Measurements from ENCODE around the gene DNMT3L. TPM values are rescaled to one million over a fixed set of nuclear protein-coding genes. Genes with fewer than 3 reads are reported as not detected.
A peak's percentile ranks its signal among the peaks of the same experiment; 100 is the strongest.

Gene DNMT3L
- total and polyA plus RNA-seq, 2 experiments from 2014 or later: 0.27 TPM; not detected in 1

DNA sequence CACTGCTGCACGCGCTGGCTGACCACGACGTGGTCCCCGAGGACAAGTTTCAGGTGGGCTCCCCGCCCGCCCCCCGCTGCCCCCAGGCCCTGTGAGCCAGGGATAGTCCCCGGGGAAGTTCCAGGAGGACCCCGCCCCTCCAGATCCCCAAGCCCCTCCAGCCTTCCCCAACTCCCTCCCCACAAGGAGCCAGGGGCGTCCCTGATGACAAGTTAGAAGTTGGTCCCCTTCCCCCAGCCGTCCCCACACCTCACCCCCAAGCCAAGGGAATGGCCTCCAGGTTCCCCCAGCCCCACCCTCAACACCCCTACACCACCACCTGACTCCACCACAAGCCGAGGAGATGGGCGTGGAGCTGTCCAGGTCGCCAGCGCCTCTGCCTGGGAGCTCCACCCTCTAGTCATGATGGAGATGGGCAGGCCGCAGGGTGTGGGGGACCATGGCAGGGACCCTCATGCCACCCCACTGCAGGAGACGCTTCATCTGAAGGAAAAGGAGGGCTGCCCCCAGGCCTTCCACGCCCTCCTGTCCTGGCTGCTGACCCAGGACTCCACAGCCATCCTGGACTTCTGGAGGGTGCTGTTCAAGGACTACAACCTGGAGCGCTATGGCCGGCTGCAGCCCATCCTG, 24.5 kb upstream of the DNMT3L start:
- peak overlapping the region; percentile 80 for H3K4me2 ChIP-seq
- H3K4me3 ChIP-seq: peak overlapping the region; percentile 57
- Mint-ChIP-seq H3K27me3 (ENCODE audit: insufficient read depth, low read depth, poor library complexity) (peaks cover 13% of the 10 kb centered on the region), H3K9me3 (no peaks in the 10 kb centered on the region), H3K36me3 (ENCODE audit: low read depth) (no peaks in the 10 kb centered on the region), H3K4me3 (no peak overlapping the region), H3K4me1 (peaks cover 16% of the 10 kb centered on the region), H3K27ac (no peak overlapping the region)
- H3K27me3 ChIP-seq (ENCODE audit: insufficient read depth): peaks cover 11% of the 10 kb centered on the region; the same call in 1 of the 2 replicates
- H3K9me2 ChIP-seq (ENCODE audit: insufficient read depth): no peaks in the 10 kb centered on the region
- TF ChIP-seq CTCF (conservative IDR thresholded peaks at IDR 0.05; ENCODE audit: low read depth in 2 of 2) (no peak), CREB1 (CRISPR knock-in tag; IDR thresholded peaks at IDR 0.05; ENCODE audit: low read depth) (no peak), STAT1 (IDR thresholded peaks at IDR 0.05; ENCODE audit: unreplicated experiment) (no peak), ETS1 (IDR thresholded peaks at IDR 0.05) (no peak), POLR2AphosphoS5 (IDR thresholded peaks at IDR 0.05; ENCODE audit: low read depth) (no peak), ZNF114 (CRISPR knock-in tag; IDR thresholded peaks at IDR 0.05) (no peak), EZH2 (IDR thresholded peaks at IDR 0.05; ENCODE audit: low read depth, unreplicated experiment) (no peak), JUNB (IDR thresholded peaks at IDR 0.05; ENCODE audit: unreplicated experiment) (no peak), NANOG (IDR thresholded peaks at IDR 0.05; ENCODE audit: borderline replicate concordance) (no peak), ZNF331 (CRISPR knock-in tag; IDR thresholded peaks at IDR 0.05; ENCODE audit: low read depth) (no peak), EZH2phosphoT487 (IDR thresholded peaks at IDR 0.05; ENCODE audit: unreplicated experiment) (no peak)
- TF ChIP-seq, protein P1, sequence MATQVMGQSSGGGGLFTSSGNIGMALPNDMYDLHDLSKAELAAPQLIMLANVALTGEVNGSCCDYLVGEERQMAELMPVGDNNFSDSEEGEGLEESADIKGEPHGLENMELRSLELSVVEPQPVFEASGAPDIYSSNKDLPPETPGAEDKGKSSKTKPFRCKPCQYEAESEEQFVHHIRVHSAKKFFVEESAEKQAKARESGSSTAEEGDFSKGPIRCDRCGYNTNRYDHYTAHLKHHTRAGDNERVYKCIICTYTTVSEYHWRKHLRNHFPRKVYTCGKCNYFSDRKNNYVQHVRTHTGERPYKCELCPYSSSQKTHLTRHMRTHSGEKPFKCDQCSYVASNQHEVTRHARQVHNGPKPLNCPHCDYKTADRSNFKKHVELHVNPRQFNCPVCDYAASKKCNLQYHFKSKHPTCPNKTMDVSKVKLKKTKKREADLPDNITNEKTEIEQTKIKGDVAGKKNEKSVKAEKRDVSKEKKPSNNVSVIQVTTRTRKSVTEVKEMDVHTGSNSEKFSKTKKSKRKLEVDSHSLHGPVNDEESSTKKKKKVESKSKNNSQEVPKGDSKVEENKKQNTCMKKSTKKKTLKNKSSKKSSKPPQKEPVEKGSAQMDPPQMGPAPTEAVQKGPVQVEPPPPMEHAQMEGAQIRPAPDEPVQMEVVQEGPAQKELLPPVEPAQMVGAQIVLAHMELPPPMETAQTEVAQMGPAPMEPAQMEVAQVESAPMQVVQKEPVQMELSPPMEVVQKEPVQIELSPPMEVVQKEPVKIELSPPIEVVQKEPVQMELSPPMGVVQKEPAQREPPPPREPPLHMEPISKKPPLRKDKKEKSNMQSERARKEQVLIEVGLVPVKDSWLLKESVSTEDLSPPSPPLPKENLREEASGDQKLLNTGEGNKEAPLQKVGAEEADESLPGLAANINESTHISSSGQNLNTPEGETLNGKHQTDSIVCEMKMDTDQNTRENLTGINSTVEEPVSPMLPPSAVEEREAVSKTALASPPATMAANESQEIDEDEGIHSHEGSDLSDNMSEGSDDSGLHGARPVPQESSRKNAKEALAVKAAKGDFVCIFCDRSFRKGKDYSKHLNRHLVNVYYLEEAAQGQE (IDR thresholded peaks at IDR 0.05; ENCODE audit: unreplicated experiment): no peak
- TF ChIP-seq, protein P2, sequence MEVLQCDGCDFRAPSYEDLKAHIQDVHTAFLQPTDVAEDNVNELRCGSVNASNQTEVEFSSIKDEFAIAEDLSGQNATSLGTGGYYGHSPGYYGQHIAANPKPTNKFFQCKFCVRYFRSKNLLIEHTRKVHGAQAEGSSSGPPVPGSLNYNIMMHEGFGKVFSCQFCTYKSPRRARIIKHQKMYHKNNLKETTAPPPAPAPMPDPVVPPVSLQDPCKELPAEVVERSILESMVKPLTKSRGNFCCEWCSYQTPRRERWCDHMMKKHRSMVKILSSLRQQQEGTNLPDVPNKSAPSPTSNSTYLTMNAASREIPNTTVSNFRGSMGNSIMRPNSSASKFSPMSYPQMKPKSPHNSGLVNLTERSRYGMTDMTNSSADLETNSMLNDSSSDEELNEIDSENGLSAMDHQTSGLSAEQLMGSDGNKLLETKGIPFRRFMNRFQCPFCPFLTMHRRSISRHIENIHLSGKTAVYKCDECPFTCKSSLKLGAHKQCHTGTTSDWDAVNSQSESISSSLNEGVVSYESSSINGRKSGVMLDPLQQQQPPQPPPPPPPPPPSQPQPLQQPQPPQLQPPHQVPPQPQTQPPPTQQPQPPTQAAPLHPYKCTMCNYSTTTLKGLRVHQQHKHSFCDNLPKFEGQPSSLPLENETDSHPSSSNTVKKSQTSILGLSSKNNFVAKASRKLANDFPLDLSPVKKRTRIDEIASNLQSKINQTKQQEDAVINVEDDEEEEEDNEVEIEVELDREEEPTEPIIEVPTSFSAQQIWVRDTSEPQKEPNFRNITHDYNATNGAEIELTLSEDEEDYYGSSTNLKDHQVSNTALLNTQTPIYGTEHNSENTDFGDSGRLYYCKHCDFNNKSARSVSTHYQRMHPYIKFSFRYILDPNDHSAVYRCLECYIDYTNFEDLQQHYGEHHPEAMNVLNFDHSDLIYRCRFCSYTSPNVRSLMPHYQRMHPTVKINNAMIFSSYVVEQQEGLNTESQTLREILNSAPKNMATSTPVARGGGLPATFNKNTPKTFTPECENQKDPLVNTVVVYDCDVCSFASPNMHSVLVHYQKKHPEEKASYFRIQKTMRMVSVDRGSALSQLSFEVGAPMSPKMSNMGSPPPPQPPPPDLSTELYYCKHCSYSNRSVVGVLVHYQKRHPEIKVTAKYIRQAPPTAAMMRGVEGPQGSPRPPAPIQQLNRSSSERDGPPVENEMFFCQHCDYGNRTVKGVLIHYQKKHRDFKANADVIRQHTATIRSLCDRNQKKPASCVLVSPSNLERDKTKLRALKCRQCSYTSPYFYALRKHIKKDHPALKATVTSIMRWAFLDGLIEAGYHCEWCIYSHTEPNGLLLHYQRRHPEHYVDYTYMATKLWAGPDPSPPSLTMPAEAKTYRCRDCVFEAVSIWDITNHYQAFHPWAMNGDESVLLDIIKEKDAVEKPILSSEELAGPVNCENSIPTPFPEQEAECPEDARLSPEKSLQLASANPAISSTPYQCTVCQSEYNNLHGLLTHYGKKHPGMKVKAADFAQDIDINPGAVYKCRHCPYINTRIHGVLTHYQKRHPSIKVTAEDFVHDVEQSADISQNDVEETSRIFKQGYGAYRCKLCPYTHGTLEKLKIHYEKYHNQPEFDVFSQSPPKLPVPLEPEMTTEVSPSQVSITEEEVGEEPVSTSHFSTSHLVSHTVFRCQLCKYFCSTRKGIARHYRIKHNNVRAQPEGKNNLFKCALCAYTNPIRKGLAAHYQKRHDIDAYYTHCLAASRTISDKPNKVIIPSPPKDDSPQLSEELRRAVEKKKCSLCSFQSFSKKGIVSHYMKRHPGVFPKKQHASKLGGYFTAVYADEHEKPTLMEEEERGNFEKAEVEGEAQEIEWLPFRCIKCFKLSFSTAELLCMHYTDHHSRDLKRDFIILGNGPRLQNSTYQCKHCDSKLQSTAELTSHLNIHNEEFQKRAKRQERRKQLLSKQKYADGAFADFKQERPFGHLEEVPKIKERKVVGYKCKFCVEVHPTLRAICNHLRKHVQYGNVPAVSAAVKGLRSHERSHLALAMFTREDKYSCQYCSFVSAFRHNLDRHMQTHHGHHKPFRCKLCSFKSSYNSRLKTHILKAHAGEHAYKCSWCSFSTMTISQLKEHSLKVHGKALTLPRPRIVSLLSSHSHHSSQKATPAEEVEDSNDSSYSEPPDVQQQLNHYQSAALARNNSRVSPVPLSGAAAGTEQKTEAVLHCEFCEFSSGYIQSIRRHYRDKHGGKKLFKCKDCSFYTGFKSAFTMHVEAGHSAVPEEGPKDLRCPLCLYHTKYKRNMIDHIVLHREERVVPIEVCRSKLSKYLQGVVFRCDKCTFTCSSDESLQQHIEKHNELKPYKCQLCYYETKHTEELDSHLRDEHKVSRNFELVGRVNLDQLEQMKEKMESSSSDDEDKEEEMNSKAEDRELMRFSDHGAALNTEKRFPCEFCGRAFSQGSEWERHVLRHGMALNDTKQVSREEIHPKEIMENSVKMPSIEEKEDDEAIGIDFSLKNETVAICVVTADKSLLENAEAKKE (CRISPR knock-in tag; IDR thresholded peaks at IDR 0.05): no peak
- H3F3A ChIP-seq (replicated peaks; ENCODE audit: low read depth): no peaks in the 10 kb centered on the region
- peak overlapping the region; percentile 90; the same call in 1 of the 2 replicates for H2AFZ ChIP-seq
- no peaks in the 10 kb centered on the region for H4K20me1 ChIP-seq (replicated peaks; ENCODE audit: insufficient read depth)
- no peaks in the 10 kb centered on the region for H3K36me3 ChIP-seq (ENCODE audit: insufficient read depth)
- DNase-seq (ENCODE audit: low spot score): no peak
- peak; percentile 6 for ATAC-seq
- peaks cover 5% of the 10 kb centered on the region for H3K4me1 ChIP-seq (ENCODE audit: insufficient read depth)
- H3K27ac ChIP-seq (ENCODE audit: low read depth): no peak overlapping the region
- no peaks in the 10 kb centered on the region for H3K79me2 ChIP-seq (replicated peaks; ENCODE audit: insufficient read depth)

Data from GM23338 (cell line).